HepG2 (cell line): ENCODE data around the gene RNASE8. TPM values are rescaled to one million over a fixed set of nuclear protein-coding genes. Genes with fewer than 3 reads are reported as not detected.

ENCODE experiments used
- GMEB2 ChIP-seq: IDR thresholded peaks from 2 replicates; pipeline ENCODE4 v1.6.1; 2016; ENCODE audit warnings: missing biosample characterization, missing genetic modification reagents, low read depth
- KIAA2018 ChIP-seq: sonication (generic); formaldehyde crosslinking; IDR thresholded peaks from 2 replicates; pipeline ENCODE4 v1.5.0; 2020; ENCODE audit warnings: mild to moderate bottlenecking, missing genetic modification reagents, borderline replicate concordance
- MTERF4 ChIP-seq: sonication (generic); formaldehyde crosslinking; IDR thresholded peaks from 2 replicates; pipeline ENCODE4 v1.8.0; 2023; ENCODE audit warnings: mild to moderate bottlenecking, missing genetic modification reagents
- NR1H2 ChIP-seq: sonication (generic); formaldehyde crosslinking; IDR thresholded peaks from 2 replicates; pipeline ENCODE4 v1.8.1; 2022; ENCODE audit warnings: low read depth, missing genetic modification reagents, borderline replicate concordance
- NR2F1 ChIP-seq, 2 experiments: fragments of 450-650 bp in 1 of 2; formaldehyde crosslinking in 1 of 2; IDR thresholded peaks; 2 replicates each; pipeline versions ENCODE4 v1.5.0 to v1.6.1; 2016 to 2020; ENCODE audit warnings: mild to moderate bottlenecking in 1 of 2, missing compliant biosample characterization in 1 of 2, missing genetic modification reagents in 1 of 2, moderate library complexity in 1 of 2
- PPARG ChIP-seq: conservative IDR thresholded peaks from 2 replicates; pipeline ENCODE4 v1.6.1; 2016; ENCODE audit warnings: missing biosample characterization, missing genetic modification reagents
- RXRB ChIP-seq: IDR thresholded peaks from 2 replicates; pipeline ENCODE4 v1.6.1; 2016; ENCODE audit warnings: borderline replicate concordance, missing genetic modification reagents, missing compliant biosample characterization
- SMAD3 ChIP-seq: sonication (generic); formaldehyde crosslinking; IDR thresholded peaks from 2 replicates; pipeline ENCODE4 v1.4.0; 2020; ENCODE audit warnings: missing genetic modification reagents
- ZNF10 ChIP-seq: sonication (generic); formaldehyde crosslinking; IDR thresholded peaks from 2 replicates; pipeline ENCODE4 v1.4.0; 2020; ENCODE audit warnings: mild to moderate bottlenecking, low read depth, missing genetic modification reagents, borderline replicate concordance
- ZNF256 ChIP-seq: sonication (generic); formaldehyde crosslinking; conservative IDR thresholded peaks from 2 replicates; pipeline ENCODE4 v1.4.0; 2020; ENCODE audit warnings: missing genetic modification reagents
- ZNF282 ChIP-seq: fragments of 450-650 bp; IDR thresholded peaks from 2 replicates; pipeline ENCODE4 v1.6.1; 2018; ENCODE audit not compliant: partially characterized antibody
- ZNF441 ChIP-seq: sonication (generic); formaldehyde crosslinking; IDR thresholded peaks from 2 replicates; pipeline ENCODE4 v1.7.0; 2021; ENCODE audit warnings: missing genetic modification reagents, borderline replicate concordance
- ZNF562 ChIP-seq: sonication (generic); formaldehyde crosslinking; IDR thresholded peaks from 2 replicates; pipeline ENCODE4 v1.8.0; 2022; ENCODE audit warnings: missing genetic modification reagents, borderline replicate concordance
- ZNF747 ChIP-seq: sonication (generic); formaldehyde crosslinking; IDR thresholded peaks from 2 replicates; pipeline ENCODE4 v1.8.1; 2023; ENCODE audit warnings: missing genetic modification reagents, mild to moderate bottlenecking, borderline replicate concordance
- ZSCAN31 ChIP-seq: sonication (generic); formaldehyde crosslinking; IDR thresholded peaks from 2 replicates; pipeline ENCODE4 v1.5.0; 2020; ENCODE audit warnings: low read depth, mild to moderate bottlenecking, missing genetic modification reagents
- polyA plus RNA-seq, 8 experiments: library from polyadenylated mRNA; depleted of rRNA in 3 of 8; stranded (reverse) in 7 of 8; unstranded in 1 of 8; fragments of >200 nt; fragmentation: Illumina TruSeq in 4 of 8; extraction: Trizol in 4 of 8; gene quantifications; 2 replicates each; pipeline versions ENCODE4 v1.2.1 to v1.2.3, GENCODE V29; 2011 to 2016; ENCODE audit warnings: low read depth in 4 of 8, missing spikeins in 1 of 8, mixed read lengths in 1 of 8; ENCODE audit not compliant: insufficient read depth in 1 of 8
- total RNA-seq, 5 experiments: library from RNA; depleted of rRNA; stranded (reverse); fragments of >200 nt; fragmentation: Illumina TruSeq; extraction: Trizol; gene quantifications; 2 replicates each; pipeline ENCODE4 v1.2.3, GENCODE V29; 2016; ENCODE audit warnings: low read depth in 1 of 5

RNASE8 gene
- total and polyA plus RNA-seq, 2 of the 13 experiments (the other 11 are each of a cell fraction or from before 2014, with no cell fraction given): not detected

- TF ChIP-seq GMEB2 (CRISPR knock-in tag): no peak
- peak; percentile 100 for TF ChIP-seq PPARG (CRISPR knock-in tag)
- no peak for TF ChIP-seq ZNF562 (CRISPR knock-in tag)
- TF ChIP-seq ZNF256: no peak
- TF ChIP-seq NR2F1 (CRISPR knock-in tag; IDR thresholded peaks at IDR 0.05): peak in 1 of 2 experiments; percentile 61; a peak in 1 of 4 replicates
- no peak for TF ChIP-seq ZSCAN31
- no peak for TF ChIP-seq NR1H2 (CRISPR knock-in tag)
- no peak for TF ChIP-seq ZNF10 (CRISPR knock-in tag)
- TF ChIP-seq ZNF441 (CRISPR knock-in tag): no peak
- TF ChIP-seq SMAD3: 0 out of 2 replicates have a peak, but pooled peaks have one; percentile 29
- no peak for TF ChIP-seq KIAA2018 (CRISPR knock-in tag)
- TF ChIP-seq MTERF4 (CRISPR knock-in tag): no peak
- TF ChIP-seq ZNF282: no peak
- TF ChIP-seq RXRB (CRISPR knock-in tag): peak; percentile 99
- TF ChIP-seq ZNF747 (CRISPR knock-in tag): no peak
Observed at GRCh38 chr14:21043974-21044618, 13.5 kb upstream of the RNASE8 start (continued).
